ENCODE data around the gene PGLYRP2.
"Not testable (repeated sequence)": the region's sequence is repeated elsewhere in the genome, so short reads cannot be mapped to it uniquely, and the experiment has no call there.

The PGLYRP2 gene

DNA sequence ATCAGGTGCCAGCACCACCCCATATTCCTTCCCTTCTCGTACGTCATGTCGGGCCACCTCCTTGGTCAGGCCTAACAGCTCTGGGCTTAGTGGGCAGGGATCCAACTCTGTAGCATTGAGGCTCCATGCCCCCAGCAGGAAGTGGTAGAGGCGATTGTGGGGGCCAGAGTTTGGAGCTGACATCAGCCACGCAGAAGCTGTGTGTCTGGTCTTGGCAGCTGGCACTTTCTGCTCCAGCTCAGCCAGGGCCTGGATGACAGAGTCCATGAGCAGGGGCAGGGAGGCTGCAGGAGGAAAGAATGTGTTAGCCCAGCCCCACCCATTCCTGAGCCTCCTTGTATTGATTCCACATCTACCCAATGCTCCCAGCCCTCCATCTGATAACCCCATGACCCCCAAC is 3.0 kb downstream of the PGLYRP2 start:
- TF ChIP-seq, protein P1, sequence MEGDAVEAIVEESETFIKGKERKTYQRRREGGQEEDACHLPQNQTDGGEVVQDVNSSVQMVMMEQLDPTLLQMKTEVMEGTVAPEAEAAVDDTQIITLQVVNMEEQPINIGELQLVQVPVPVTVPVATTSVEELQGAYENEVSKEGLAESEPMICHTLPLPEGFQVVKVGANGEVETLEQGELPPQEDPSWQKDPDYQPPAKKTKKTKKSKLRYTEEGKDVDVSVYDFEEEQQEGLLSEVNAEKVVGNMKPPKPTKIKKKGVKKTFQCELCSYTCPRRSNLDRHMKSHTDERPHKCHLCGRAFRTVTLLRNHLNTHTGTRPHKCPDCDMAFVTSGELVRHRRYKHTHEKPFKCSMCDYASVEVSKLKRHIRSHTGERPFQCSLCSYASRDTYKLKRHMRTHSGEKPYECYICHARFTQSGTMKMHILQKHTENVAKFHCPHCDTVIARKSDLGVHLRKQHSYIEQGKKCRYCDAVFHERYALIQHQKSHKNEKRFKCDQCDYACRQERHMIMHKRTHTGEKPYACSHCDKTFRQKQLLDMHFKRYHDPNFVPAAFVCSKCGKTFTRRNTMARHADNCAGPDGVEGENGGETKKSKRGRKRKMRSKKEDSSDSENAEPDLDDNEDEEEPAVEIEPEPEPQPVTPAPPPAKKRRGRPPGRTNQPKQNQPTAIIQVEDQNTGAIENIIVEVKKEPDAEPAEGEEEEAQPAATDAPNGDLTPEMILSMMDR (conservative IDR thresholded peaks at IDR 0.05; ENCODE audit: low read length), result no peak
- no peak overlapping the region for H3K4me3 ChIP-seq (ENCODE audit: low read length)
- no peak for DNase-seq (ENCODE audit: low read depth)

DNA sequence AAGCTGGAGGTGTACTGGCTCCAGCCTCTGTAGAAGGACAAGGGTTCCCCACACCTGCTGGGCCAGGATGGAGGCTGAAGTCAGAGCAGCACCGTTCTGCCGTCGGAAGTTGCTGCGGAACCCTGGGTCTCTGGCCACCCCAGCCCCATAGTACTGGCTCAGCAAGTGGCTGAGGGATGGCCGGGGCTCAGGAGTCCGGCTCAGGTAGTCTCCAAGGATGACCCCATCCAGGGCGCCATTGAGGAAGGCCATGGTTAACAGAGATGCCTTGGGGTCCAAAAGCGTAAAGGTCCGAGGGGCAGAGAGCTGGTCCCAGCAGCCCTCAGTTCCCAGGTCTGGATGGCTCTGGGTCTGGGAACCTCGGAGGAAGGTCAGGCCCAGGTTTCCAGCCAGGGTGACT is 3.7 kb downstream of the PGLYRP2 start:
- TF ChIP-seq, protein P1 (conservative IDR thresholded peaks at IDR 0.05; ENCODE audit: low read length), result no peak
- no peak for DNase-seq (ENCODE audit: low read depth)
- no peak overlapping the region for H3K4me3 ChIP-seq (ENCODE audit: low read length)

DNA sequence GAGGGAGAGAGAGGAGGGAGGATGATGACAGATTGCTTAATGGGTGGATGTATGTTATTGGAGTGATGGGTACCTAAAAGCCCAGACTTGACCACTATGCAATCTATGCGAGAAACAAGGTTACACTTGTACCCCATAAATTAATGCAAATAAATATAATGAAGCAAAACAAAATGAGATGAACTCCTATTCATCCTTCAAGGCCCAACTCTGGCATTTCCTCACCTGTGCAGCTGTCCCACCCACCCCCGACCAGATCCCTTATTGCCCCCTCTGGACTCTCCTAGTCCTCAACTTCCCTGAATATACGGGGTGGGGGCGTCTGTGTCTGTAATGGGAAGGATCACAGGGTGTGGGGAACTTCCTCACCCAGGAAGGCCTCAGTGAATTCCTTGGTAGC is 4.1 kb downstream of the PGLYRP2 start:
- no peak for DNase-seq (ENCODE audit: low read depth)
- H3K4me3 ChIP-seq (ENCODE audit: low read length), result no peak overlapping the region
- TF ChIP-seq, protein P1 (conservative IDR thresholded peaks at IDR 0.05; ENCODE audit: low read length), result no peak

DNA sequence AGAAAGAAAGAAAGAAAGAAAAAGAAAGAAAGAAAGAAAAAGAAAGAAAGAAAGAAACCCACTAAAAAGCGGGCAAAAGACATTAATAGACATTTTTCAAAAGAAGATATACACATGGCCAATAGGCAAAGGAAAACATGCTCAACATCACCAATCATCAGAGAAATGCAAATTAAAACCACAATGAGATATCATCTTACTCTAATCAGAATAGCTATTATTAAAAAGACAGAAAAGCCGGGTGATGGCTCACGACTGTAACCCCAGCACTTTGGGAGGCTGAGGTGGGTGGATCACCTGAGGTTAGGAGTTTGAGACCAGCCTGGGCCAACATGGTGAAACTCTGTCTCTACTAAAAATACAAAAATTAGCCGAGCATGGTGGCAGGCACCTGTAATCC is 5.5 kb downstream of the PGLYRP2 start:
- H3K4me3 ChIP-seq (ENCODE audit: low read length); DNase-seq (ENCODE audit: low read depth): not testable (repeated sequence)

DNA sequence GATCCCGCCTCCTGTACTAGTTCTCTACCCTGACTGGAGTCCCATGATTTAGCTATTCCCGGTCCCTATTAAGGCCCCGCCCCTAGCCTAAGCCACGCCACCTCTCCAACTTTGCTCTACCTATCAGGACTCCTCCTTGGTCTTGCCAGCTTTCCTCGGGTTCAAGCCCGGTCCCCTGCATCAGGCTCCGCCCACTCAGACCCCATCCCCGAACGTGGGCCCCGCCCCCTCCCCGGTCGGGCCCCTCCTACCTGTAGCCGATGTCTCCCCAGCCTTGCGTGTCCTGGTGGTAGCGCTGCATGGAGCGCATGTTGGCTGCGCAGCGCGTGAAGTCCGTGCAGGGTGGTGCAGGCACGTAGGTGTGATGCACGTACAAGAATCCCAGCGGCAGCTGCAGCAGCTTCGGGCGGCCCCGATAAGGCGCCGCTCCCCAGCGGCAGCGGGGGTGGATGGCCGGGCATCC is 7.6 kb downstream of the PGLYRP2 start:
- DNase-seq (ENCODE audit: low read depth), result no peak
- TF ChIP-seq, protein P1 (conservative IDR thresholded peaks at IDR 0.05; ENCODE audit: low read length), result no peak
- H3K4me3 ChIP-seq (ENCODE audit: low read length), result no peak overlapping the region

DNA sequence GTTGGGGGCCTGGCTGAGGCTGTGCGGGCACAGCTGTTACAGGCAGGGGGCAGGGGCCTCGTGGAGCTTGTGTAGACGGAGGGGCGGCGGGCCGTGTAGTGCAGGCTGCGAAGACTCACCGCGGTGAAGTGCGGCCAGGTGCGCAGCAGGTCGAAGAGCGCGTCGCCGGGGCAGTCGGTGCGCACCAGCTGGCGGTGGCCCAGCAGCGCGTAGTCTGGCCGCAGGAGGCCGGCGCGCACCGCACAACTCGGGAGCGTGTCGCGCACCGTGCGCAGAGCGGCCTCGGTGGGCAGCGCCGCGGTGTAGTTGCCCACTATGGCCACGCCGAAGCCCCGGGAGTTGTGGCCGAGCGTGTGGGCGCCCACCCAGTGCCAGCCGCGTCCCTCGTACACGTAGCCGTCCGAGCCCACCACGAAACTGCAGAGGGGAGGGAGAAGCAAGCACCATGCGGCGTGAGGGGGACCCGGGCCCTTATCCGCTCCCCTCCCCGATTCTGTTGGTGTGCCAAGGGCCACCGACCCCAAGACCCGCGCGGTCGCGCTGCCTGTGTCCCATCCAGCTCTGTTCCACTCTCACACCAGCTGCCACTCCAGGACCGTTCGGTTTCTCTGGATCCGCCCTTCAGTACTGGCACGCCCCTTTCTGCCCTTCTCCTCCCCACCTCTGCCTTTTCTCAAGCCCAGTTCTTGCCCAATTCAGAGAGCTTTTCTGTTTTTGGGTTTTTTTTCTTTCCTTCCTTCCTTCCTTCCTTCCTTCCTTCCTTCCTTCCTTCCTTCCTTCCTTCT is 9.6 kb downstream of the PGLYRP2 start:
- H3K4me3 ChIP-seq (ENCODE audit: low read length), result no peak overlapping the region
- DNase-seq (ENCODE audit: low read depth), result no peak
- TF ChIP-seq, protein P1 (conservative IDR thresholded peaks at IDR 0.05; ENCODE audit: low read length), result no peak

DNA sequence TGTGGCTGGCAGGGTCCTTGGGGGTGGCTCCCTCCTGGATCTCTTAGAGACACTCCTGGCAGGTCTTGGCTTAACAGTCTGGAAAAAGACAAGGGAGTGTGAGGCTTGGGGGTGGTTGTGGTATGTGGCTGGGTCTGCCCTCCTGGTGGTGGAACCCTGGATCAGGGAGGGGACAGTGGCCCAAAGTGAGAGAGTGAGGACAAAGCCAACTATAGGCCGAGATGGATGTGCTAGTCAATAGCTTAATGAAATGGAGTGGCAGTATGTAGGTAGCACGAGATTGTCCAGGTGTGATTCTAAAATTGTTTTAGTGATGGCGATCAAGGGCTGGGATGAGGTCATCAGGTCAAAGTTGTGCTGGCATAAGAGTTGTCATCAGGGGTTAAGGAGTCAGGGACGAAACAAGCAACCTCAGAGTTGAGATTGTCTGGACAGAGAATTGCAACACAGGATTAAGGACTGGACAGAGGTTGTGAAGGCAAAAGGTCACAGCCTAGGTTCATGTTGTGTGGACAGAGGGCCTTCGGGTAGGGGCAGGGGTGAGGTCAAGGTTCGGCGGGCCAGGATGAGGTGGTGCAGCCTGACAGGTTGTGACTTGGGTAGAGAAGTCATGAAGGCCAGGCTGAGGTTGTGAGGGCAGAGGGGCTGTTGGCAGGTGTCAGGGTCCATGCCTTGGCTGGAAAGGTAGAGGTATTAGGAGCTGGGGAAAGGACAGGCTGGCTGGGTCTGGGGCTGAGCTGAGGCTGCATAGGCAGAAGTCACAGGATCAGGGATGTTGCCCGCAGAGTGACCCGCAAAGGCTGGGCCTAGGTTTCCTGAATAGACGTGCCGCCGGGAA is 10.4 kb downstream of the PGLYRP2 start:
- no peak for DNase-seq (ENCODE audit: low read depth)
- no peak overlapping the region for H3K4me3 ChIP-seq (ENCODE audit: low read length)
- TF ChIP-seq, protein P1 (conservative IDR thresholded peaks at IDR 0.05; ENCODE audit: low read length), result no peak
